GM10248 (cell line): Measurements from ENCODE around the gene RIPK1.
A peak's percentile ranks its signal among the peaks of the same experiment; 100 is the strongest.
"Not testable (repeated sequence)": the region's sequence is repeated elsewhere in the genome, so short reads cannot be mapped to it uniquely, and the experiment has no call there.

Source experiments
- CTCF ChIA-PET: fragments of 300-600 bp; sonication (Branson Sonifier 250); formaldehyde crosslinking; extraction: SDS; loops from one replicate; lab custom pipeline; 2021; ENCODE audit warnings: antibody characterized with exemption; lab: Yijun Ruan, JAX
- POLR2A ChIA-PET: fragments of 350-650 bp; sonication (Branson Sonifier 250); formaldehyde crosslinking; extraction: SDS; loops from one replicate; lab custom pipeline; 2020; ENCODE audit warnings: antibody characterized with exemption; lab: Yijun Ruan, JAX
- DNase-seq: peaks from one replicate; pipeline ENCODE4 v3.0.0; 2012; ENCODE audit errors: extremely low spot score
- CTCF ChIP-seq: IDR thresholded peaks from 2 replicates; pipeline ENCODE4 v1.5.1; 2012; ENCODE audit warnings: mild to moderate bottlenecking, low read depth; ENCODE audit errors: extremely low read depth, missing control alignments, control extremely low read depth

The RIPK1 gene

DNA sequence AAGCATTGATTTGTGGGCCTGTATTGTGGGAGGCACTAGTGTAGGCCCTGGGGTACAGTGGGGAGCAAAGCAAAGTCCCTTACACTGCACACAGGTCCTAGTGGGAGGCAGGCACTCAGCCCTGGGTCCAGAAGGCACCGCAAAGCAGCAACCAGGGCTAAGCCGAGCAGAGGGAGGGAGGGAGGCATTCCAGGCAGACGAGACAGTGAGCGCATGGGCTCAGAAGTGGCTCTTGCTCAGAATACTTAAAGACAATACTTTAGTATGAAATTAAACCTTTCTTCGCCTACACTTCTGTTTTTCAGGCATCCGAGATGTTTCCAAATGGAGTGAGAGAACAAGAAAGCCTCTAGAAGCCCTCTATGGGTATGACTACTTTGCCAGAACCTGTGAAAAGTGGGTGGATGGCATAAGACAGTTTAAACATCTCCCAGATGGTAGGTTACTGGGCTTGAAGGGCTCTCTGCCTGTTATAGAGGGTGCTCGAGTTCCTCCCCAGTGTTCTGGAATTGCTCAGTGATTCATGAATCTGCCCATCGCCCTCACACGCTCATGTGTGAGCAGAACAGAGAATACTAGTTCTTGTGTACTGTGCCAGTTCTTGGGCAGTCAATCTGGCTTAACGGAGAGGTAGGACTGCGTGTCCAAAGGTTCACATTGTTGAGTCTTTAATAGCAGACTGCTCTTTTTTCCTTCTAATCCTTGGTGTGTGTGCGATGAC, 68.9 kb downstream of the RIPK1 start:
- ChIA-PET POLR2A (no interaction called here), CTCF (no interaction called here)
- no peak for DNase-seq
- TF ChIP-seq CTCF: no peak

GRCh38 chr6:3137873-3138272, 69.6 kb downstream of the RIPK1 start:
- DNase-seq, POLR2A ChIA-PET: not testable (repeated sequence)
- CTCF ChIA-PET: interaction anchor here (1.2 kb wide), 1 partner anchor 10 kb away, joined by 3 read pairs; no protein-coding TSS in a partner anchor

DNA sequence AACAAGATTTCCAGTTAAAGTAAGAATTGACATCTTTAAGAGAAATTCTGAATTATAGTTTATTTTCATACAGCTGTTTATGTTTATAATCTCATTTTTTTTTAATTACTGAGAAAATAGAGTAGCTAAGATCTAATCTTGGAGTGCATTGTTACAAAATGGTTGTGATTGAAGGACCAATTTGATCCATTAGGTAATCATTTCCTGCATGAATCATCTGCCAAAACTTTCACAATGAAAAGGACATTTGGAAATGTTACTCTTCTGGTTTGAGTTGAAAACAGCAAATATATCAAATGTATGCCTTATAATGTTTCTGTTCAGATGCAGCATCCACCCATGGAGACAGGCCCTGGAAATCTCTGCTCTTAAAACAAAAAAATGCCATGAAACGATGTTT, 70.0 kb downstream of the RIPK1 start:
- no peak for TF ChIP-seq CTCF
- ChIA-PET CTCF (interaction anchor here (1.2 to 2.9 kb wide), 2 partner anchors 9 to 12 kb away, joined by 3 to 9 read pairs; no protein-coding TSS in a partner anchor), POLR2A (no interaction called here)
- DNase-seq: no peak

- DNase-seq: peak; percentile 47
- POLR2A ChIA-PET: no interaction called here
- TF ChIP-seq CTCF: no peak
- CTCF ChIA-PET: interaction anchor here (1.0 to 2.9 kb wide), 6 partner anchors 8 to 112 kb away, joined by 3 to 10 read pairs (median 4); partner anchors contain the start of gene TUBB2A
These were observed 71.0 kb downstream of the RIPK1 start for GRCh38 chr6:3139090-3139903.

GRCh38 chr6:3140201-3140600, 71.9 kb downstream of the RIPK1 start:
- no peak for DNase-seq
- no peak for TF ChIP-seq CTCF
- POLR2A ChIA-PET: interaction anchor here (1.2 kb wide), 1 partner anchor 17 kb away, joined by 3 read pairs; the partner anchor contains the start of gene TUBB2A
- CTCF ChIA-PET: interaction anchor here (0.8 to 2.9 kb wide), 7 partner anchors 10 to 111 kb away, joined by 3 to 10 read pairs (median 3); partner anchors contain the start of gene TUBB2A

DNA sequence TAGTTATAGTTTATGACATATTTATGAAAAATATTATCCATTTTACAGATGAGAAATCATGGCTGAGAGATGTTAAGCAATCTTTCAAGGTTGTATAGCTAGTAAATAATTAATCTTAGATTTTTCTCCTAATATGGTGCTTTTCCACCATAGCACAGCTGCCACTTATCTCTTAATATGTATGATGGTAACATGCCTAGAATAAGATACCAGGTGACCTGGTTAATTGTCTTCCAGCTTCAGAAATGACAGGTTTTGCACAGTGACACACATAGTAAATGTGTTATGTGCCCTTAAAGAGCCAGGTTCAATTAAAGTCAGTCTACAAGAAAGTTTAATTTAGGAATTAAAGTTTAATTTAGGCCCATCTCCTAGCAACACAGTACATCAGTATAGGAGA, 74.2 kb downstream of the RIPK1 start:
- TF ChIP-seq CTCF: no peak
- no peak for DNase-seq
- POLR2A ChIA-PET: interaction anchor here (1.4 kb wide), 1 partner anchor 15 kb away, joined by 3 read pairs; the partner anchor contains the start of gene TUBB2A
- CTCF ChIA-PET: interaction anchor here (0.7 kb wide), 1 partner anchor 17 kb away, joined by 3 read pairs; no protein-coding TSS in a partner anchor

DNA sequence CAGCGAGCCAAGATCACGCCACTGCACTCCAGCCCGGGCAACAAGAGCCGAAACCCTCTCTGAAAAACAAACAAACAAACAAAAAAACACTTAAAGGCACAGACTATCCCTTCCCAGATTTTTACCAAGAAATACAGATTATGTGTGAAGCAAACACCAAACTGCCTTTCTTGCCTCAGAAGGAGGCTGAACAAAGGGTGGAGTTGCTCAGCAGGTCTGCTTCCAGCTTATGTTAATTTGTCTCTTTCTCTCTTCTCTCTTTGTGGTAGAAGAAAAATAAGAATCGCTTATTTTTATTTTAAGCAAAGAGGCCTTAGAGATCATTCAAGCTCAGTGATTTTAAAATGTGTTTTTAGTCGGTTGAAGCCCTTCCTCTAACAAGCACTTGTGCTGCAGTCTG, 74.9 kb downstream of the RIPK1 start:
- DNase-seq: no peak
- TF ChIP-seq CTCF: no peak
- CTCF ChIA-PET: interaction anchor here (0.7 to 1.9 kb wide), 2 partner anchors 9 to 17 kb away, joined by 3 to 5 read pairs; no protein-coding TSS in a partner anchor
- POLR2A ChIA-PET: no interaction called here
